ENCODE data around the gene GRIK2.

The GRIK2 gene

GRCh38 chr6:101662111-101662897 is 268.8 kb downstream of the GRIK2 start:
- TF ChIP-seq CTCF (IDR thresholded peaks at IDR 0.05; ENCODE audit: extremely low read depth, missing control alignments): no peak
- peak; percentile 8 for DNase-seq (ENCODE audit: low spot score)

- DNase-seq (ENCODE audit: low spot score): no peak
These were observed 269.6 kb downstream of the GRIK2 start for GRCh38 chr6:101663100-101663499.

GRCh38 chr6:101666256-101666655 is 272.7 kb downstream of the GRIK2 start:
- no peak for TF ChIP-seq CTCF (IDR thresholded peaks at IDR 0.05; ENCODE audit: extremely low read depth, missing control alignments)
- DNase-seq (ENCODE audit: low spot score): no peak

More at GRCh38 chr6:101663100-101663499, 269.6 kb downstream of the GRIK2 start:
- no peak for TF ChIP-seq CTCF (IDR thresholded peaks at IDR 0.05; ENCODE audit: extremely low read depth, missing control alignments)

GRCh38 chr6:101668496-101669030 is 275.1 kb downstream of the GRIK2 start:
- no peak for TF ChIP-seq CTCF (IDR thresholded peaks at IDR 0.05; ENCODE audit: extremely low read depth, missing control alignments)
- DNase-seq (ENCODE audit: low spot score): no peak

GRCh38 chr6:101676187-101676586 is 282.7 kb downstream of the GRIK2 start:
- DNase-seq (ENCODE audit: low spot score): no peak
- TF ChIP-seq CTCF (IDR thresholded peaks at IDR 0.05; ENCODE audit: extremely low read depth, missing control alignments): no peak

- TF ChIP-seq CTCF (IDR thresholded peaks at IDR 0.05; ENCODE audit: extremely low read depth, missing control alignments): no peak
- DNase-seq (ENCODE audit: low spot score): no peak
These were observed 289.4 kb downstream of the GRIK2 start for GRCh38 chr6:101682937-101683336.

- no peak for TF ChIP-seq CTCF (IDR thresholded peaks at IDR 0.05; ENCODE audit: extremely low read depth, missing control alignments)
- DNase-seq (ENCODE audit: low spot score): no peak
These were observed 290.4 kb downstream of the GRIK2 start for GRCh38 chr6:101683884-101684283.

Measured in GM20000 (cell line).